Gastroesophageal sphincter (tissue), 3 donors: ENCODE data around the gene TBC1D19.
"Not testable (repeated sequence)": the region's sequence is repeated elsewhere in the genome, so short reads cannot be mapped to it uniquely, and the experiment has no call there.

Source experiments
- EP300 ChIP-seq: sonication (generic); formaldehyde crosslinking; IDR thresholded peaks from one replicate; pipeline ENCODE4 v1.6.1; 2017; ENCODE audit warnings: antibody characterized with exemption, mild to moderate bottlenecking
- POLR2A ChIP-seq, 2 donors: fragments of 450-650 bp; IDR thresholded peaks; one replicate each; pipeline ENCODE4 v1.6.1; 2017; ENCODE audit warnings: antibody characterized with exemption in 2 of 2, mild to moderate bottlenecking in 2 of 2, moderate library complexity in 1 of 2
- POLR2AphosphoS5 ChIP-seq: sonication (generic); formaldehyde crosslinking; IDR thresholded peaks from one replicate; pipeline ENCODE4 v1.6.1; 2017; ENCODE audit warnings: antibody characterized with exemption
- TF ChIP-seq, protein P1 (sequence below), 4 experiments: fragments of 200-600 bp in 2 of 4; fragments of 450-650 bp in 2 of 4; sonication (generic) in 1 of 4; IDR thresholded peaks; one replicate each; pipeline ENCODE4 v1.5.1; 2017 to 2019; ENCODE audit warnings: antibody characterized with exemption in 4 of 4, mild to moderate bottlenecking in 2 of 4, moderate library complexity in 2 of 4

GRCh38 chr4:26593557-26593956 is 9.7 kb downstream of the TBC1D19 start:
- TF ChIP-seq, protein P1, sequence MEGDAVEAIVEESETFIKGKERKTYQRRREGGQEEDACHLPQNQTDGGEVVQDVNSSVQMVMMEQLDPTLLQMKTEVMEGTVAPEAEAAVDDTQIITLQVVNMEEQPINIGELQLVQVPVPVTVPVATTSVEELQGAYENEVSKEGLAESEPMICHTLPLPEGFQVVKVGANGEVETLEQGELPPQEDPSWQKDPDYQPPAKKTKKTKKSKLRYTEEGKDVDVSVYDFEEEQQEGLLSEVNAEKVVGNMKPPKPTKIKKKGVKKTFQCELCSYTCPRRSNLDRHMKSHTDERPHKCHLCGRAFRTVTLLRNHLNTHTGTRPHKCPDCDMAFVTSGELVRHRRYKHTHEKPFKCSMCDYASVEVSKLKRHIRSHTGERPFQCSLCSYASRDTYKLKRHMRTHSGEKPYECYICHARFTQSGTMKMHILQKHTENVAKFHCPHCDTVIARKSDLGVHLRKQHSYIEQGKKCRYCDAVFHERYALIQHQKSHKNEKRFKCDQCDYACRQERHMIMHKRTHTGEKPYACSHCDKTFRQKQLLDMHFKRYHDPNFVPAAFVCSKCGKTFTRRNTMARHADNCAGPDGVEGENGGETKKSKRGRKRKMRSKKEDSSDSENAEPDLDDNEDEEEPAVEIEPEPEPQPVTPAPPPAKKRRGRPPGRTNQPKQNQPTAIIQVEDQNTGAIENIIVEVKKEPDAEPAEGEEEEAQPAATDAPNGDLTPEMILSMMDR (IDR thresholded peaks at IDR 0.05): not testable (repeated sequence)
- not testable (repeated sequence) for TF ChIP-seq POLR2A (IDR thresholded peaks at IDR 0.05); POLR2AphosphoS5; EP300
